Astrocyte (in vitro differentiated cells and primary cell): Measurements from ENCODE around the gene TAGLN2. TPM values are rescaled to one million over a fixed set of nuclear protein-coding genes. Genes with fewer than 3 reads are reported as not detected.

ENCODE experiments used
- DNase-seq: peaks from one replicate; pipeline ENCODE4 v3.0.0-alpha.2; 2010; ENCODE audit warnings: low read depth
- FAIRE-seq: peaks from 2 replicates; lab custom pipeline; 2011; peaks lifted over from hg19 to GRCh38; lab: Jason Lieb, UNC
- H2AFZ ChIP-seq: 2 replicates; pipeline ENCODE4 v1.6.0; 2012; ENCODE audit warnings: low read depth, low read length, inconsistent platforms
- H3K27ac ChIP-seq: 2 replicates; pipeline ENCODE4 v1.5.1; 2011; ENCODE audit warnings: low read depth, low read length, inconsistent platforms
- H3K27me3 ChIP-seq: 2 replicates; pipeline ENCODE4 v1.6.0; 2011; ENCODE audit warnings: low read length, inconsistent platforms; ENCODE audit not compliant: insufficient read depth
- H3K36me3 ChIP-seq: 2 replicates; pipeline ENCODE4 v1.5.1; 2011; ENCODE audit warnings: low read length, inconsistent platforms; ENCODE audit not compliant: insufficient read depth
- H3K4me1 ChIP-seq: 2 replicates; pipeline ENCODE4 v1.5.1; 2011; ENCODE audit warnings: low read length, inconsistent platforms; ENCODE audit not compliant: insufficient read depth
- H3K4me2 ChIP-seq: 2 replicates; pipeline ENCODE4 v1.6.0; 2012; ENCODE audit warnings: low read length, inconsistent platforms
- H3K4me3 ChIP-seq: 2 replicates; pipeline ENCODE4 v1.5.1; 2011; ENCODE audit warnings: low read depth, mild to moderate bottlenecking, low read length, inconsistent platforms; ENCODE audit not compliant: insufficient read depth
- H3K79me2 ChIP-seq: 2 replicates; pipeline ENCODE4 v1.6.0; 2012; ENCODE audit warnings: mild to moderate bottlenecking, low read length, inconsistent platforms; ENCODE audit not compliant: insufficient read depth
- H3K9ac ChIP-seq: 2 replicates; pipeline ENCODE4 v1.6.0; 2012; ENCODE audit warnings: mild to moderate bottlenecking, low read length, inconsistent platforms
- H3K9me3 ChIP-seq: 2 replicates; pipeline ENCODE4 v1.5.1; 2012; ENCODE audit warnings: low read depth, mild to moderate bottlenecking, low read length, inconsistent platforms; ENCODE audit not compliant: insufficient read depth
- H4K20me1 ChIP-seq: 2 replicates; pipeline ENCODE4 v1.6.0; 2012; ENCODE audit warnings: low read length, inconsistent platforms; ENCODE audit not compliant: insufficient read depth
- H3K27ac Mint-ChIP-seq: one replicate; pipeline ENCODE4 v1.8.0; 2021; ENCODE audit warnings: mild to moderate bottlenecking, mixed read lengths; ENCODE audit not compliant: unreplicated experiment
- H3K27me3 Mint-ChIP-seq: one replicate; pipeline ENCODE4 v1.8.0; 2021; ENCODE audit warnings: low read depth, mixed read lengths; ENCODE audit not compliant: unreplicated experiment
- H3K36me3 Mint-ChIP-seq: one replicate; pipeline ENCODE4 v1.8.0; 2021; ENCODE audit warnings: low read depth, mixed read lengths; ENCODE audit not compliant: unreplicated experiment
- H3K4me1 Mint-ChIP-seq: one replicate; pipeline ENCODE4 v1.8.0; 2021; ENCODE audit warnings: low read depth, mixed read lengths; ENCODE audit not compliant: unreplicated experiment
- H3K4me3 Mint-ChIP-seq: one replicate; pipeline ENCODE4 v1.8.0; 2021; ENCODE audit warnings: mild to moderate bottlenecking, moderate library complexity, mixed read lengths; ENCODE audit not compliant: unreplicated experiment
- H3K9me3 Mint-ChIP-seq: one replicate; pipeline ENCODE4 v1.8.0; 2021; ENCODE audit warnings: mild to moderate bottlenecking, mixed read lengths; ENCODE audit not compliant: unreplicated experiment
- EZH2 ChIP-seq: IDR thresholded peaks from 2 replicates; pipeline ENCODE4 v1.6.1; 2012; ENCODE audit warnings: mild to moderate bottlenecking, low read length, inconsistent platforms; ENCODE audit not compliant: insufficient read depth
- total RNA-seq: library from RNA; stranded (reverse); gene quantifications from 2 replicates; pipeline ENCODE4 v1.2.1, GENCODE V29; 2021
- TF ChIP-seq, protein P1 (sequence below): IDR thresholded peaks from 2 replicates; pipeline ENCODE4 v1.5.1; 2011; ENCODE audit warnings: low read depth, mild to moderate bottlenecking, inconsistent platforms, low read length, moderate library complexity; ENCODE audit not compliant: insufficient read depth

TAGLN2 gene
- total RNA-seq, 1 donor from 2014 or later = 688 TPM

DNA sequence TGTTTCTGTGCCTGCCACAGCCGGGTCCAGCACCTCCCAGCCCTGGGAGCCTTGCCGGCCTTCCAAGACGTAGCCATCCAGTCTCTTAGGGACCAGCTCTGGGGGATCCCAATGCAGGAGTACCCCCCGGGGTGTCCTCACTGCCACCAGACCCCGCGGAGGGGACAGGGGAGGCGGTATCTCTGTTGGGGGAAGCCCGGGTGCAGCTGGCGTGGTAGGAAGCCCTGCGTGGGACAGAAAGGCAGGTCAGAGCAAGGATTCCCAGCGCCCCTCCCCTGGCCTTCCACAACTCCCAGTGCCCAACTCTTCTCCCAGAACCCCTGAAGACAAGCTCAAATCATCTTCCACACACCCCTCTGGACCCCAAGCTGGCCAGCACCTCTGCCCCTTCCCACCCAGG, 4.9 kb upstream of the TAGLN2 start:
- no peaks in the 10 kb centered on the region for H3K27me3 ChIP-seq
- H4K20me1 ChIP-seq = no peaks in the 10 kb centered on the region
- Mint-ChIP-seq H3K4me3 (no peak overlapping the region), H3K27me3 (peaks cover 28% of the 10 kb centered on the region), H3K36me3 (peaks cover 6% of the 10 kb centered on the region), H3K9me3 (no peaks in the 10 kb centered on the region), H3K27ac (no peak overlapping the region), H3K4me1 (peaks cover 10% of the 10 kb centered on the region)
- FAIRE-seq (no peak), DNase-seq (no peak)
- no peaks in the 10 kb centered on the region for H3K36me3 ChIP-seq
- TF ChIP-seq, protein P1, sequence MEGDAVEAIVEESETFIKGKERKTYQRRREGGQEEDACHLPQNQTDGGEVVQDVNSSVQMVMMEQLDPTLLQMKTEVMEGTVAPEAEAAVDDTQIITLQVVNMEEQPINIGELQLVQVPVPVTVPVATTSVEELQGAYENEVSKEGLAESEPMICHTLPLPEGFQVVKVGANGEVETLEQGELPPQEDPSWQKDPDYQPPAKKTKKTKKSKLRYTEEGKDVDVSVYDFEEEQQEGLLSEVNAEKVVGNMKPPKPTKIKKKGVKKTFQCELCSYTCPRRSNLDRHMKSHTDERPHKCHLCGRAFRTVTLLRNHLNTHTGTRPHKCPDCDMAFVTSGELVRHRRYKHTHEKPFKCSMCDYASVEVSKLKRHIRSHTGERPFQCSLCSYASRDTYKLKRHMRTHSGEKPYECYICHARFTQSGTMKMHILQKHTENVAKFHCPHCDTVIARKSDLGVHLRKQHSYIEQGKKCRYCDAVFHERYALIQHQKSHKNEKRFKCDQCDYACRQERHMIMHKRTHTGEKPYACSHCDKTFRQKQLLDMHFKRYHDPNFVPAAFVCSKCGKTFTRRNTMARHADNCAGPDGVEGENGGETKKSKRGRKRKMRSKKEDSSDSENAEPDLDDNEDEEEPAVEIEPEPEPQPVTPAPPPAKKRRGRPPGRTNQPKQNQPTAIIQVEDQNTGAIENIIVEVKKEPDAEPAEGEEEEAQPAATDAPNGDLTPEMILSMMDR = no peak
- TF ChIP-seq EZH2 = no peak
- peaks cover 5% of the 10 kb centered on the region for H3K79me2 ChIP-seq
- no peak overlapping the region for H3K4me2 ChIP-seq
- no peak overlapping the region for H2AFZ ChIP-seq
- H3K9me3 ChIP-seq = no peaks in the 10 kb centered on the region
- H3K4me3 ChIP-seq = no peak overlapping the region
- H3K4me1 ChIP-seq = no peaks in the 10 kb centered on the region
- H3K9ac ChIP-seq = no peak overlapping the region
- H3K27ac ChIP-seq = no peak overlapping the region

DNA sequence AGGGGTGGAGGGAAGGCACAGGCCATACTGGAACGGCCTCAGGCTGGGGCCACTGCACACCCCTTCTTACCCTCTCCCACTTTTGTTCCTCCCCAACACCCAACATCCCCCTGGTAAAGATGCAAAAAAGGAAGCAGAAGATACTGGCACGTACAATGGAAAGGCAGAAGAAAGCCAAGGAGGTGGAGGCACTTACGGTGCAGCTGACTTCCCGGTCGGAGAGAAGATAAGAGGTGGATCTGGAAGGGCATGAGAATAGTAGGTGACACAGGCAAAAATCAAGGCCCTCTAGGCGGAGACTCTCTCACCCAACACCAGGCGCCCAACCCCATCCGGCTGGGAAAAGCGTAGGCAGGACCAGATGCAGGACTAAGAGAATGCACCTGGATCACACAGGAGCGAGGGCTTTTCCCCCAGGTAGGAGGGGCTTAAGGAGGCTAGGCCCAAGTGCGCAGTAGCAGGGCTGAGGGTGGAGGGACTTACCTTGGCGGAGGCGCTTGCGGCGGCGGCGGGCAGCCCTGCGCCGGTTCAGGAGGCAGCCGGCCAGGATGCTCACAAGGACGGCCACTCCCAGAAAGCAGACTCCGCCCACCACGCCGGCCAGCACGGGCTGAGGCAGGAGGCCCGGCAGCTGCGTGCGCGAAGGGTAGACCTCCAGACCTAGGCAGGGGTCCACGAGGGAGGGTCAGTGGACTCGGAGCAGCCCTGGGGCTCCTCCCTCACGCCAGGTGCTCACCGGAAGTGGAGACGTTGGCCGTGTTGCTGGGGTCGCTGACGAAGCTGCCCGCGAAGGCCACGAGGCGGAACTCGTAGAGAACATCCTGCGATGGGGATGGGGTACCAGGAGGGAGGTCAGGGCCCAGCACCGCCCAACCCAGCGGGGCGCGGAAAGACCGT, 4.1 kb upstream of the TAGLN2 start:
- Mint-ChIP-seq H3K36me3 (peaks cover 6% of the 10 kb centered on the region), H3K4me3 (no peak overlapping the region), H3K27ac (no peak overlapping the region), H3K4me1 (peaks cover 10% of the 10 kb centered on the region), H3K27me3 (peaks cover 24% of the 10 kb centered on the region), H3K9me3 (no peaks in the 10 kb centered on the region)
- Histone ChIP-seq H3K9ac (no peak overlapping the region), H2AFZ (no peak overlapping the region), H3K4me2 (no peak overlapping the region), H3K4me1 (no peaks in the 10 kb centered on the region), H3K9me3 (no peaks in the 10 kb centered on the region), H3K27ac (no peak overlapping the region), H3K27me3 (no peaks in the 10 kb centered on the region), H3K4me3 (no peak overlapping the region), H4K20me1 (peaks cover 5% of the 10 kb centered on the region), H3K36me3 (no peaks in the 10 kb centered on the region), H3K79me2 (peaks cover 13% of the 10 kb centered on the region)
- FAIRE-seq (no peak), DNase-seq (no peak)
- no peak for TF ChIP-seq EZH2
- TF ChIP-seq, protein P1 = no peak

DNA sequence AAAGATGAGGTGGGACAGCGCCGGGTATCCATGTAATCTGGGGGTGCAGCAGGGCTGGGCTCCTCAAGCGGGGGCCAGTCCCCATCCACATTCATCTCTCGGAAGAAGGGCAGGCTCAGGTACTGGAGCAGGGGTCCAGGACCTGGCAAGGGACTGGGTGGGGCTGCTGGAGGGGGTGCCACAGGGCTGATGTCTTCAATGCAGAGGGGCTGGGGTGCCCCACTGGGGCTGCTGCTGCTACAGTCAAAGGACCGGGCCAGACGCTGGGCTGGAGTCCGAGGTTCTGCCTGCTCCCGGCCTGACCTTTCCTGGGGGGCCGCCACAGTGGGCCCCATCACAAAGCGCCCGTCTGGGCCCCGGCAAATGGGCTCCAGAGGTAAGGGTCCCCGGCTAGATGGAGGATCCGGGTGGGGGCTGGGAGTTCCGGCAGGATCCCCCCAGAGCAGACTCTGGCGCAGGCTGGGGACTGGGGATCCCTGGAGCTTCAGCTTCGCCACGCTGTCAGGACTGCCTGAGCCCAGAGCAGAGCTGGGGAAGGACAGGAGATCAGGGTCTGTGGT, 3.3 kb upstream of the TAGLN2 start:
- Mint-ChIP-seq H3K4me1 (peaks cover 10% of the 10 kb centered on the region), H3K36me3 (peaks cover 5% of the 10 kb centered on the region), H3K9me3 (no peaks in the 10 kb centered on the region), H3K4me3 (no peak overlapping the region), H3K27ac (no peak overlapping the region), H3K27me3 (peaks cover 18% of the 10 kb centered on the region)
- Histone ChIP-seq H3K9ac (no peak overlapping the region), H3K27me3 (no peaks in the 10 kb centered on the region), H3K79me2 (peaks cover 22% of the 10 kb centered on the region), H3K36me3 (no peaks in the 10 kb centered on the region), H3K4me1 (peaks cover 4% of the 10 kb centered on the region), H2AFZ (no peak overlapping the region), H3K27ac (no peak overlapping the region), H3K4me2 (no peak overlapping the region), H3K4me3 (no peak overlapping the region), H4K20me1 (peaks cover 6% of the 10 kb centered on the region), H3K9me3 (no peaks in the 10 kb centered on the region)
- DNase-seq (no peak), FAIRE-seq (no peak)
- no peak for TF ChIP-seq EZH2
- TF ChIP-seq, protein P1 = no peak
